H1 (cell line): Measurements from ENCODE around the gene FXN. TPM values are rescaled to one million over a fixed set of nuclear protein-coding genes. Genes with fewer than 3 reads are reported as not detected.

Experiments
- CTCF ChIA-PET: fragments of 300-600 bp; sonication (Branson Sonifier 250); formaldehyde crosslinking; loops from one replicate; lab custom pipeline; 2021; ENCODE audit not compliant: partially characterized antibody; lab: Charles Lee
- POLR2A ChIA-PET: fragments of 300-600 bp; sonication (Branson Sonifier 250); formaldehyde crosslinking; loops from one replicate; lab custom pipeline; 2021; ENCODE audit warnings: inconsistent platforms; ENCODE audit not compliant: partially characterized antibody; lab: Charles Lee
- DNase-seq, 2 experiments: peaks; one replicate each; pipeline versions ENCODE4 v3.0.0 to v3.0.0-alpha.2; 2010 to 2022; ENCODE audit warnings: low spot score in 2 of 2, low read depth in 1 of 2, mixed read lengths in 1 of 2
- FAIRE-seq: peaks from 2 replicates; lab custom pipeline; 2011; peaks lifted over from hg19 to GRCh38; lab: Jason Lieb, UNC
- H2AFZ ChIP-seq: 2 replicates; pipeline ENCODE4 v1.8.1; 2012; ENCODE audit warnings: low read length, inconsistent platforms
- H2AK5ac ChIP-seq: 2 replicates; pipeline ENCODE4 v1.6.1; 2013; ENCODE audit warnings: low read depth, low read length
- H2BK120ac ChIP-seq: replicated peaks from 2 replicates; pipeline ENCODE3; 2013; ENCODE audit warnings: low read depth, low read length, inconsistent platforms
- H2BK12ac ChIP-seq: 2 replicates; pipeline ENCODE4 v1.6.1; 2013; ENCODE audit warnings: low read depth, low read length
- H2BK15ac ChIP-seq: 2 replicates; pipeline ENCODE4 v1.6.1; 2013; ENCODE audit warnings: low read length
- H2BK20ac ChIP-seq: 2 replicates; pipeline ENCODE4 v1.6.1; 2013; ENCODE audit warnings: low read length
- H2BK5ac ChIP-seq: 2 replicates; pipeline ENCODE4 v1.6.1; 2013; ENCODE audit warnings: low read depth, low read length
- H3K14ac ChIP-seq: 2 replicates; pipeline ENCODE4 v1.6.1; 2013; ENCODE audit warnings: inconsistent platforms; ENCODE audit not compliant: insufficient read length
- H3K18ac ChIP-seq: 2 replicates; pipeline ENCODE4 v1.6.1; 2013; ENCODE audit warnings: low read length; ENCODE audit errors: extremely low read depth
- H3K23ac ChIP-seq: 2 replicates; pipeline ENCODE4 v1.6.1; 2013; ENCODE audit warnings: inconsistent platforms; ENCODE audit not compliant: insufficient read length
- H3K23me2 ChIP-seq: 2 replicates; pipeline ENCODE4 v1.6.1; 2013; ENCODE audit warnings: low read depth, low read length
- H3K27ac ChIP-seq: 2 replicates; pipeline ENCODE4 v1.6.1; 2011; ENCODE audit warnings: low read depth, low read length, inconsistent platforms
- H3K27me3 ChIP-seq, 4 experiments: replicated peaks in 1 of 4; 1 replicate in 1 of 4; 2 replicates in 3 of 4; pipeline versions ENCODE4 v1.6.1 to v1.8.1; 2011 to 2013; ENCODE audit warnings: low read length in 3 of 4, mild to moderate bottlenecking in 3 of 4, inconsistent platforms in 2 of 4, mixed read lengths in 2 of 4, moderate library complexity in 1 of 4; ENCODE audit not compliant: control insufficient read depth in 3 of 4, insufficient read depth in 3 of 4; ENCODE audit errors: extremely low read depth in 1 of 4
- H3K36me3 ChIP-seq, 4 experiments: 2 replicates each; pipeline versions ENCODE4 v1.6.1 to v1.8.1; 2011 to 2013; ENCODE audit warnings: mild to moderate bottlenecking in 4 of 4, low read length in 3 of 4, moderate library complexity in 2 of 4, control low read depth in 1 of 4, inconsistent platforms in 1 of 4; ENCODE audit not compliant: insufficient read depth in 4 of 4, control insufficient read depth in 2 of 4
- H3K4ac ChIP-seq: replicated peaks from 2 replicates; pipeline ENCODE3; 2013; ENCODE audit warnings: low read length, low read depth, mixed read lengths, inconsistent platforms; ENCODE audit not compliant: insufficient read length
- H3K4me1 ChIP-seq, 4 experiments: replicated peaks in 1 of 4; 1 replicate in 1 of 4; 2 replicates in 3 of 4; pipeline versions ENCODE4 v1.6.1 to v1.8.1; 2011 to 2013; ENCODE audit warnings: low read length in 3 of 4, inconsistent platforms in 2 of 4, mixed read lengths in 1 of 4; ENCODE audit not compliant: insufficient read depth in 4 of 4, control insufficient read depth in 3 of 4
- H3K4me2 ChIP-seq, 2 experiments: 2 replicates each; pipeline versions ENCODE4 v1.6.1 to v1.8.1; 2011 to 2013; ENCODE audit warnings: low read depth in 2 of 2, low read length in 2 of 2, control low read depth in 1 of 2, inconsistent platforms in 1 of 2, mild to moderate bottlenecking in 1 of 2; ENCODE audit not compliant: insufficient read depth in 1 of 2
- H3K4me3 ChIP-seq, 4 experiments: fragments of 200-600, 300-600 bp in 1 of 4; sonication (generic), shearing (Covaris generic), sonication (Bioruptor Twin) in 1 of 4; 2 replicates each; pipeline versions ENCODE4 v1.5.1 to v1.8.1; 2011 to 2016; ENCODE audit warnings: low read length in 4 of 4, low read depth in 3 of 4, control low read depth in 2 of 4, inconsistent platforms in 2 of 4, mild to moderate bottlenecking in 2 of 4, mixed read lengths in 1 of 4, moderate library complexity in 1 of 4; ENCODE audit not compliant: insufficient read depth in 2 of 4; ENCODE audit errors: extremely low read depth in 1 of 4
- H3K56ac ChIP-seq: replicated peaks from 2 replicates; pipeline ENCODE3; 2013; ENCODE audit warnings: low read depth, mild to moderate bottlenecking, mixed read lengths, low read length, inconsistent platforms; ENCODE audit not compliant: insufficient read length
- H3K79me1 ChIP-seq: 2 replicates; pipeline ENCODE4 v1.6.1; 2013; ENCODE audit warnings: low read depth, low read length, control low read depth
- H3K79me2 ChIP-seq, 2 experiments: 2 replicates each; pipeline versions ENCODE4 v1.6.1 to v1.8.1; 2012 to 2013; ENCODE audit warnings: low read length in 2 of 2, mild to moderate bottlenecking in 2 of 2, inconsistent platforms in 1 of 2; ENCODE audit not compliant: insufficient read depth in 2 of 2, control insufficient read depth in 1 of 2
- H3K9ac ChIP-seq, 4 experiments: replicated peaks in 1 of 4; 1 replicate in 1 of 4; 2 replicates in 3 of 4; pipeline versions ENCODE4 v1.6.1 to v1.8.1; 2011 to 2013; ENCODE audit warnings: low read depth in 3 of 4, low read length in 3 of 4, control low read depth in 2 of 4, mild to moderate bottlenecking in 2 of 4, moderate library complexity in 2 of 4, inconsistent platforms in 1 of 4; ENCODE audit errors: extremely low read depth in 1 of 4
- H3K9me3 ChIP-seq, 2 experiments: 2 replicates each; pipeline versions ENCODE4 v1.6.1 to v1.8.1; 2012 to 2013; ENCODE audit warnings: mild to moderate bottlenecking in 2 of 2, moderate library complexity in 2 of 2, control low read depth in 1 of 2, inconsistent platforms in 1 of 2, low read depth in 1 of 2, low read length in 1 of 2, mixed read lengths in 1 of 2; ENCODE audit not compliant: insufficient read depth in 2 of 2
- H4K20me1 ChIP-seq, 2 experiments: replicated peaks in 1 of 2; 2 replicates each; pipeline versions ENCODE3 to v1.8.1; 2011 to 2013; ENCODE audit warnings: inconsistent platforms in 2 of 2, low read length in 2 of 2, mild to moderate bottlenecking in 1 of 2; ENCODE audit not compliant: insufficient read depth in 2 of 2, control insufficient read depth in 1 of 2
- H4K5ac ChIP-seq: 2 replicates; pipeline ENCODE4 v1.6.1; 2013; ENCODE audit warnings: low read length, low read depth, mixed read lengths, inconsistent platforms; ENCODE audit not compliant: insufficient read length
- H4K8ac ChIP-seq: 2 replicates; pipeline ENCODE4 v1.8.0; 2013; ENCODE audit warnings: mild to moderate bottlenecking, moderate library complexity, low read length, inconsistent platforms; ENCODE audit not compliant: insufficient read depth; ENCODE audit errors: extremely low read depth
- H4K91ac ChIP-seq: replicated peaks from 2 replicates; pipeline ENCODE3; 2013; ENCODE audit warnings: low read length, mixed read lengths, inconsistent platforms; ENCODE audit not compliant: insufficient read length
- BRCA1 ChIP-seq: IDR thresholded peaks from 2 replicates; pipeline ENCODE4 v1.6.1; 2012; ENCODE audit warnings: low read depth, low read length, improper control_type of control experiment
- JUN ChIP-seq: IDR thresholded peaks from 2 replicates; pipeline ENCODE4 v1.6.1; 2011; ENCODE audit warnings: low read depth, mild to moderate bottlenecking, improper control_type of control experiment, low read length
- JUND ChIP-seq: IDR thresholded peaks from 2 replicates; pipeline ENCODE4 v1.6.1; 2011; ENCODE audit warnings: mild to moderate bottlenecking, improper control_type of control experiment, low read length
- RNF2 ChIP-seq: fragments of 200-900, 300-1000 bp; sonication (generic); IDR thresholded peaks from 2 replicates; pipeline ENCODE4 v1.7.1; 2016; ENCODE audit warnings: borderline replicate concordance, low read depth, mild to moderate bottlenecking, antibody characterized with exemption, low read length; ENCODE audit not compliant: poor library complexity, severe bottlenecking; ENCODE audit errors: missing control alignments
- SAP30 ChIP-seq: fragments of 300-600 bp; sonication (generic); IDR thresholded peaks from 2 replicates; pipeline ENCODE4 v1.7.1; 2012; ENCODE audit warnings: low read length, moderate library complexity, mild to moderate bottlenecking, inconsistent platforms; ENCODE audit not compliant: insufficient read depth, insufficient replicate concordance
- TEAD4 ChIP-seq: IDR thresholded peaks from 2 replicates; pipeline ENCODE4 v1.6.1; 2012; ENCODE audit warnings: low read depth, low read length, inconsistent platforms, mixed read lengths
- WGBS, 2 experiments: shearing (Covaris generic) in 1 of 2; methylation state at CpG; one replicate each; pipeline versions ENCODE4 v1.1.6 to v1.1.7; 2013 to 2015; ENCODE audit warnings: low lambda C conversion rate in 2 of 2, mixed read lengths in 2 of 2, inconsistent platforms in 1 of 2, low coverage in 1 of 2, missing lambda C conversion rate in 1 of 2; ENCODE audit not compliant: insufficient replicate concordance in 2 of 2, insufficient coverage in 1 of 2, insufficient read length in 1 of 2; ENCODE audit errors: extremely low coverage in 1 of 2, missing lambda C conversion rate in 1 of 2; 5-methylcytosine and 5-hydroxymethylcytosine counted together
- polyA plus RNA-seq, 7 experiments: library from polyadenylated mRNA; depleted of rRNA in 3 of 7; stranded (reverse) in 5 of 7; unstranded in 2 of 7; fragments of >200 nt in 5 of 7; fragments of 200-250 nt in 2 of 7; gene quantifications; 1 replicate in 5 of 7; 2 replicates in 1 of 7; 4 replicates in 1 of 7; pipeline versions ENCODE4 v1.2.1 to v1.2.3, GENCODE V29; 2011 to 2013; ENCODE audit warnings: missing spikeins in 2 of 7, mixed read lengths in 2 of 7
- total RNA-seq: library from RNA; stranded (reverse); fragmentation: NEBNext Ultra II Directional; extraction: Animal tissue kit (Norgen Biotek cat#: 25700); gene quantifications from 2 replicates; pipeline ENCODE4 v1.2.1, GENCODE V29; 2021
- TF ChIP-seq, protein P1 (sequence below): IDR thresholded peaks from 2 replicates; pipeline ENCODE4 v1.6.1; 2012; ENCODE audit warnings: low read length, inconsistent platforms

Gene FXN
- total and polyA plus RNA-seq, 2 of the 8 experiments (the other 6 are each of a cell fraction or from before 2014, with no cell fraction given), result 34.2 to 37.5 TPM

DNA sequence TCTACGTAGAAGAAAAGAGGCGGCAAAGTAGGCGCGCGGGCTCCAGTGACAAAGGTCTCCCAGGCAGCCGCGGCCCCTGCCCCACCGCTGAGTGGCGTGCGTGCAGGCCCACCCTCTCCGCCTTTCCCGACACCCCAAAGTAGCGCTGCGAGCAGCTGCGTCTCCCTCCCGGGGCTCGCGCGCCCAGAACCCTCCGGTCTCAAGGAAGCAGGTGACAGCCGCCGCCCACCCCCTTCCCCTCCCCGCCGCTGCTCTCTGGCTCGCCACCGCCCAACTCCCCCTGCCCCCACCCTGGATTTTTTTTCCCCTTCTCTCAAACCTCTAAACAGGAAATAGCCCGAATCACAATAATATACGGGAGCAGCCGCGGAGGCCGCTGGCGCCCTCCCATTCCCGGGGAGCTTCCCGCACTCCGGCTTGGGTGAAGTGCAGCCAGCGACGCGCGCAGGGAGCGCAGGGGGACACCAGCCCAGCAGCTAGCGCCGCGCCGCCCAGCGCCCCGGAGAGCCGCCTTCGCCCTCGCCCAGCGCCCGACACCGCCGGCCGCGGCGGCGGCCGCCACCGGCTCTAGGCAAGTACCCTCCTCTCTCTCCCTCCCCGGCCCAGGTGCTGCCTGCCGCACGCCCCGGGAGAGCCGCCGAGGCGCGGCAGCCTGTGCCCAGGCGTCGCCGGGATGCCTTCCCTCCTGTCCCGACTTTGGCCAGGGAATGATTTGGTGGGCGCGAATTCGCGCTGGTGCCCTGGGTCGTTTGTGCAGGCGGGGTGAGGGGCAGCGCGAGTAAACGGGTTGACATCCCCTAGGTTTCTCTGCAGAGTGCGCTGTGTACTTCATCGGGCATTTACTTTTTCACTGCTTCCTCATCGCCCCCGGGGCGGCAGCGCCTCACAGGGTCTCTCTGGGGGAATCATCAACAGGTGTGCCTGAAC is 85.9 kb downstream of the FXN start:
- Histone ChIP-seq H3K9me3 (no peaks in the 10 kb centered on the region), H3K79me2 (peaks cover 0 to 37% of the 10 kb centered on the region in 2 experiments; a peak in 3 of 4 replicates), H3K27ac (peak overlapping the region; percentile 96), H3K9ac (peak overlapping the region; percentile 89 to 92 (median 91)), H3K4me1 (peaks cover 6 to 8% (median 7%) of the 10 kb centered on the region in 4 experiments), H3K36me3 (no peaks in the 10 kb centered on the region), H3K23ac (no peak overlapping the region), H3K23me2 (peaks cover 15% of the 10 kb centered on the region; the same call in 1 of the 2 replicates), H3K79me1 (peaks cover 3% of the 10 kb centered on the region; the same call in 1 of the 2 replicates), H3K14ac (no peak overlapping the region), H3K56ac (peak overlapping the region; percentile 96), H3K4me2 (peak overlapping the region; percentile 81 to 92), H2BK15ac (0 out of 2 replicates have a peak overlapping the region, but pooled peaks have one; percentile 72), H3K18ac (peak overlapping the region; percentile 88), H2AFZ (no peak overlapping the region), H2BK12ac (peak overlapping the region; percentile 84), H2BK5ac (peak overlapping the region; percentile 98), H3K4me3 (peak overlapping the region; percentile 85 to 91 (median 88)), H4K91ac (peak overlapping the region; percentile 98), H2BK20ac (peak overlapping the region; percentile 74), H4K20me1 (no peaks in the 10 kb centered on the region), H4K8ac (peak overlapping the region; percentile 94), H2AK5ac (no peak overlapping the region), H3K27me3 (no peaks in the 10 kb centered on the region), H3K4ac (peak overlapping the region; percentile 98), H2BK120ac (peak overlapping the region; percentile 92), H4K5ac (peak overlapping the region; percentile 81)
- WGBS, 2 experiments, result 0% methylated on average over 71 of the region's 86 CpGs; no CpG with 5 or more reads in 1 of the 2 experiments
- DNase-seq (peak in 1 of 2 experiments; percentile 78), FAIRE-seq (no peak)
- ChIA-PET CTCF (interaction anchor here (0.7 to 2.0 kb wide), 6 partner anchors 11 to 78 kb away, joined by 3 to 6 read pairs (median 4); no protein-coding TSS in a partner anchor), POLR2A (interaction anchor here (0.7 to 7.7 kb wide), 36 partner anchors 9 to 202 kb away, joined by 3 to 93 read pairs (median 6); partner anchors contain the start of genes FXN and TJP2)
- TF ChIP-seq, protein P1, sequence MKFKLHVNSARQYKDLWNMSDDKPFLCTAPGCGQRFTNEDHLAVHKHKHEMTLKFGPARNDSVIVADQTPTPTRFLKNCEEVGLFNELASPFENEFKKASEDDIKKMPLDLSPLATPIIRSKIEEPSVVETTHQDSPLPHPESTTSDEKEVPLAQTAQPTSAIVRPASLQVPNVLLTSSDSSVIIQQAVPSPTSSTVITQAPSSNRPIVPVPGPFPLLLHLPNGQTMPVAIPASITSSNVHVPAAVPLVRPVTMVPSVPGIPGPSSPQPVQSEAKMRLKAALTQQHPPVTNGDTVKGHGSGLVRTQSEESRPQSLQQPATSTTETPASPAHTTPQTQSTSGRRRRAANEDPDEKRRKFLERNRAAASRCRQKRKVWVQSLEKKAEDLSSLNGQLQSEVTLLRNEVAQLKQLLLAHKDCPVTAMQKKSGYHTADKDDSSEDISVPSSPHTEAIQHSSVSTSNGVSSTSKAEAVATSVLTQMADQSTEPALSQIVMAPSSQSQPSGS, result no peak
- TF ChIP-seq JUND (no peak), TEAD4 (no peak), JUN (no peak), RNF2 (no peak), SAP30 (peak; percentile 35), BRCA1 (no peak)
